HUES48 (cell line): Measurements from ENCODE around the gene CKS1B.
A peak's percentile ranks its signal among the peaks of the same experiment; 100 is the strongest.

ENCODE experiments used
- H3K27ac ChIP-seq: one replicate; pipeline ENCODE4 v1.7.0; 2013; ENCODE audit warnings: low read depth, low read length, inconsistent platforms
- H3K27me3 ChIP-seq: 2 replicates; pipeline ENCODE4 v1.6.1; 2013; ENCODE audit warnings: mild to moderate bottlenecking, low read length; ENCODE audit not compliant: control insufficient read depth, insufficient read depth
- H3K36me3 ChIP-seq: 2 replicates; pipeline ENCODE4 v1.6.1; 2013; ENCODE audit warnings: low read length; ENCODE audit not compliant: control insufficient read depth, insufficient read depth
- H3K4me1 ChIP-seq: 2 replicates; pipeline ENCODE4 v1.6.1; 2013; ENCODE audit warnings: mild to moderate bottlenecking, low read length; ENCODE audit not compliant: control insufficient read depth, insufficient read depth
- H3K4me3 ChIP-seq: 2 replicates; pipeline ENCODE4 v1.5.1; 2013; ENCODE audit warnings: mild to moderate bottlenecking, low read depth, low read length
- H3K9ac ChIP-seq: 2 replicates; pipeline ENCODE4 v1.6.1; 2013; ENCODE audit warnings: mild to moderate bottlenecking, low read depth, low read length, moderate library complexity
- H3K9me3 ChIP-seq: 2 replicates; pipeline ENCODE4 v1.6.1; 2013; ENCODE audit warnings: low read length; ENCODE audit not compliant: control insufficient read depth, insufficient read depth

Gene CKS1B

GRCh38 chr1:154951901-154952657 lies 22.4 kb upstream of the CKS1B start:
- no peak overlapping the region for H3K9ac ChIP-seq
- peaks cover 16% of the 10 kb centered on the region for H3K4me1 ChIP-seq
- no peaks in the 10 kb centered on the region for H3K27me3 ChIP-seq
- H3K9me3 ChIP-seq: no peaks in the 10 kb centered on the region
- H3K27ac ChIP-seq: no peak overlapping the region
- H3K36me3 ChIP-seq: peaks cover 9% of the 10 kb centered on the region
- H3K4me3 ChIP-seq: no peak overlapping the region

- H3K4me3 ChIP-seq: no peak overlapping the region
- H3K36me3 ChIP-seq: peaks cover 9% of the 10 kb centered on the region
- H3K4me1 ChIP-seq: peaks cover 22% of the 10 kb centered on the region
- no peaks in the 10 kb centered on the region for H3K27me3 ChIP-seq
- H3K27ac ChIP-seq: no peak overlapping the region
- no peaks in the 10 kb centered on the region for H3K9me3 ChIP-seq
- no peak overlapping the region for H3K9ac ChIP-seq
Measured at GRCh38 chr1:154952664-154953063, 21.8 kb upstream of the CKS1B start.

GRCh38 chr1:154953611-154954038 lies 20.9 kb upstream of the CKS1B start:
- Histone ChIP-seq H3K27me3 (no peaks in the 10 kb centered on the region), H3K9ac (no peak overlapping the region), H3K36me3 (peaks cover 15% of the 10 kb centered on the region), H3K9me3 (no peaks in the 10 kb centered on the region), H3K4me1 (peaks cover 22% of the 10 kb centered on the region), H3K4me3 (no peak overlapping the region), H3K27ac (no peak overlapping the region)

GRCh38 chr1:154954541-154954940 lies 19.9 kb upstream of the CKS1B start:
- Histone ChIP-seq H3K9ac (no peak overlapping the region), H3K27me3 (no peaks in the 10 kb centered on the region), H3K27ac (peak overlapping the region; percentile 94), H3K36me3 (peaks cover 22% of the 10 kb centered on the region), H3K4me3 (0 out of 2 replicates have a peak overlapping the region, but pooled peaks have one; percentile 72), H3K9me3 (no peaks in the 10 kb centered on the region), H3K4me1 (peaks cover 22% of the 10 kb centered on the region)

- Histone ChIP-seq H3K9ac (peak overlapping the region; percentile 68), H3K36me3 (peaks cover 25% of the 10 kb centered on the region), H3K4me1 (peaks cover 22% of the 10 kb centered on the region), H3K4me3 (peak overlapping the region; percentile 72), H3K27ac (peak overlapping the region; percentile 94), H3K9me3 (no peaks in the 10 kb centered on the region), H3K27me3 (no peaks in the 10 kb centered on the region)
Measured at GRCh38 chr1:154955039-154955717, 19.3 kb upstream of the CKS1B start.

GRCh38 chr1:154955718-154956543 lies 18.6 kb upstream of the CKS1B start, which contains the start of gene PBXIP1:
TSS of gene PBXIP1 (minus strand) at chr1:154956099. CDS start at chr1:154953721, 2,378 bp downstream.
- H3K4me1 ChIP-seq: peaks cover 28% of the 10 kb centered on the region
- H3K27me3 ChIP-seq: no peaks in the 10 kb centered on the region
- H3K9me3 ChIP-seq: no peaks in the 10 kb centered on the region
- H3K27ac ChIP-seq: peak within 1 kb of the TSS; percentile 94
- H3K9ac ChIP-seq: peak within 1 kb of the TSS; percentile 68
- H3K4me3 ChIP-seq: peak within 1 kb of the TSS; percentile 72
- H3K36me3 ChIP-seq: peaks cover 19% of the 10 kb centered on the region

GRCh38 chr1:154956544-154956941 lies 17.9 kb upstream of the CKS1B start:
- no peaks in the 10 kb centered on the region for H3K9me3 ChIP-seq
- peak overlapping the region; percentile 94 for H3K27ac ChIP-seq
- peaks cover 16% of the 10 kb centered on the region; the same call in 1 of the 2 replicates for H3K36me3 ChIP-seq
- H3K4me3 ChIP-seq: peak overlapping the region; percentile 72
- H3K9ac ChIP-seq: peak overlapping the region; percentile 29; the same call in 1 of the 2 replicates
- H3K4me1 ChIP-seq: peaks cover 30% of the 10 kb centered on the region
- no peaks in the 10 kb centered on the region for H3K27me3 ChIP-seq

- Histone ChIP-seq H3K4me1 (peaks cover 30% of the 10 kb centered on the region), H3K9me3 (no peaks in the 10 kb centered on the region), H3K27ac (peak overlapping the region; percentile 94), H3K36me3 (peaks cover 16% of the 10 kb centered on the region; the same call in 1 of the 2 replicates), H3K4me3 (peak overlapping the region; percentile 72), H3K27me3 (no peaks in the 10 kb centered on the region), H3K9ac (no peak overlapping the region)
Measured at GRCh38 chr1:154957091-154957657, 17.3 kb upstream of the CKS1B start.

GRCh38 chr1:154958036-154958435 lies 16.4 kb upstream of the CKS1B start:
- H3K9ac ChIP-seq: no peak overlapping the region
- H3K9me3 ChIP-seq: no peaks in the 10 kb centered on the region
- no peaks in the 10 kb centered on the region for H3K27me3 ChIP-seq
- no peak overlapping the region for H3K27ac ChIP-seq
- H3K4me3 ChIP-seq: no peak overlapping the region
- peaks cover 20% of the 10 kb centered on the region for H3K36me3 ChIP-seq
- peaks cover 30% of the 10 kb centered on the region for H3K4me1 ChIP-seq

GRCh38 chr1:154958681-154959425 lies 15.6 kb upstream of the CKS1B start:
- Histone ChIP-seq H3K36me3 (peaks cover 29% of the 10 kb centered on the region), H3K9me3 (no peaks in the 10 kb centered on the region), H3K27me3 (no peaks in the 10 kb centered on the region), H3K9ac (no peak overlapping the region), H3K4me1 (peaks cover 34% of the 10 kb centered on the region), H3K4me3 (no peak overlapping the region), H3K27ac (no peak overlapping the region)
